Smooth muscle cell of the brain vasculature (primary cell): ENCODE data around the gene DMRTB1.

Experiments
- DNase-seq: peaks from one replicate; pipeline ENCODE4 v3.0.0-alpha.2; 2012; ENCODE audit warnings: low read depth, low spot score

DMRTB1 gene

GRCh38 chr1:53508056-53508990, 49.1 kb downstream of the DMRTB1 start:
- DNase-seq, result no peak

- DNase-seq, result no peak
These were observed 49.9 kb downstream of the DMRTB1 start for GRCh38 chr1:53508991-53509666.

- DNase-seq, result no peak
These were observed 50.6 kb downstream of the DMRTB1 start for GRCh38 chr1:53509775-53510174.

GRCh38 chr1:53510215-53510614, 51.0 kb downstream of the DMRTB1 start:
- DNase-seq, result no peak

GRCh38 chr1:53511323-53511932, 52.2 kb downstream of the DMRTB1 start:
- DNase-seq, result no peak

GRCh38 chr1:53511933-53512806, 53.0 kb downstream of the DMRTB1 start:
- peak; percentile 81 for DNase-seq

- DNase-seq, result no peak
These were observed 53.9 kb downstream of the DMRTB1 start for GRCh38 chr1:53512807-53513755.

GRCh38 chr1:53513846-53514245, 54.6 kb downstream of the DMRTB1 start:
- DNase-seq, result no peak

- DNase-seq, result no peak
These were observed 55.2 kb downstream of the DMRTB1 start for GRCh38 chr1:53514436-53514835.

- no peak for DNase-seq
These were observed 57.0 kb downstream of the DMRTB1 start for GRCh38 chr1:53516181-53516580.
